ENCODE results near the gene PRKAB1. TPM values are rescaled to one million over a fixed set of nuclear protein-coding genes. Genes with fewer than 3 reads are reported as not detected.
"Not testable (repeated sequence)": the region's sequence is repeated elsewhere in the genome, so short reads cannot be mapped to it uniquely, and the experiment has no call there.

The PRKAB1 gene
- polyA plus RNA-seq, 12 donors, result 22.6 to 53.4 (median 25.5) TPM; not detected in 1

DNA sequence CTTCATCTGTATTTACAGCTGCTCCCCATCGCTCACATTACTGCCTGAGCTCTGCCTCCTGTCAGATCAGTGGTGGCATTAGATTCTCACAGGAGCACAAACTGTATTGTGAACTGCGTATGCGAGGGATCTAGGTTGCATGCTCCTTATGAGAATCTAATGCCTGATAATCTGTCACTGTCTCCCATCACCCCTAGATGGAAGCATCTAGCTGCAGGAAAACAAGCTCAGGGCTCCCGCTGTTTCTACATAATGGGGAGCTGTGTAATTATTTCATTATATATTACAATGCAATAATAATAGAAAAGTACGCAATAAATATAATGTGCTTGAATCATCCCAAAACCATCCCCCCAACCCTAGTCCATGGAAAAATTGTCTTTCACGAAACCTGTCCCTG is 9.8 kb upstream of the PRKAB1 start:
- not testable (repeated sequence) for DNase-seq

GRCh38 chr12:119659289-119659897 is 8.5 kb upstream of the PRKAB1 start:
- no peak for DNase-seq

DNA sequence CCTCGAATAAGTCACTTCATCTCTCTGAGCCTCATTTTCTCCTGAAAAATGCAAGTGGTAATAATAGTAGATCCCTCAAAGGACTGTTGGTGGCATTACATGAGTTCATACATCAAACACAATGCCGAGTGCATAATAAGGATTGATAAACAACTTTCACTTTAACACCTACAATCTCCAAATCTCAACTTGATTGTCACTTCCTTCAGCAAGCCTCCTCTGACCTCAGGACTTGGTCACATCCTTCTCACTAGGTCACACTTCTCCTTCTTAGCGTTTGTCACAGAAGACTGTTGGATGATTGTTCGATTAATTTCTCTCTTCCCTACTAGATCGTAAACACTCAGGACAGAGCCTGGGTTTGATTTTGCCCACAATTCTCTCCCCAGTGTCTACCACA is 7.9 kb upstream of the PRKAB1 start:
- DNase-seq, result no peak

DNA sequence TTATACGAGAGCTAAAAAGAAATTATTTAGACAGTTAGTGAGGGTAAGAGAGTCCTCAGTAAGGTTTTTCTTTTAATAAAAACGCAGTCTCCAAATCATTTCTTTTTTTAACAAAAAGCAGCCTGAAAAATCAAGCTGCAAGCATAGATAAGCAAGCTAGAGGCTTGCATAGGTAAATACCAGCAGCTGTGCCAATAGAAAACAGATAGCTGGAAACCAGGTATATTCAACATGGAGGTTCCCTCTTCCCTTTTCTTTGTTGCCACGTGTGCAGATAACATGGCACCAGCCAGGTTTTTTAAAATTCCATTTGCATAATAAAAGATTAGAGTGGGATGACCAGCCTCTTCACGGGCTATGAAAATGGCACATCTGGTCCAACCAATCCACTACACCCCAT is 6.1 kb upstream of the PRKAB1 start:
- DNase-seq, result no peak

DNA sequence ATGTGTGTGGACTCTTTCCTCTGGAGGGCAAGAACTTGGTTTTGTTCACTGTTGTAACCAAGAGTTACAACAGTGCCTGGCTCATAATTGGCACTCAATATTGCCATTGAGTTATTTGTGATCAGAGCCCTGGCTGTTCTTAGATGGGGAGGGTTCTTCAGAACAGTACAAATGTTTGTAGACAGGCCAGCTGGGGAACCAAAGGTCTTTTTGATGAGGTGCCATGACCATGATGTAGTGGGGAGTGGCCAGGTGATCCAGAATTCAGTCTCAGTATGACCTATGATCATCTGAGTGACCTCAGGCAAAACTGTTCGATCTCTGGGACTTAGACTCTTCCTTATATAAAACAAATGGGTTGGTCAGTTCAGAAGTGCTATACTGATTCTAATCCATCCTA is 3.3 kb upstream of the PRKAB1 start:
- DNase-seq, result no peak

DNA sequence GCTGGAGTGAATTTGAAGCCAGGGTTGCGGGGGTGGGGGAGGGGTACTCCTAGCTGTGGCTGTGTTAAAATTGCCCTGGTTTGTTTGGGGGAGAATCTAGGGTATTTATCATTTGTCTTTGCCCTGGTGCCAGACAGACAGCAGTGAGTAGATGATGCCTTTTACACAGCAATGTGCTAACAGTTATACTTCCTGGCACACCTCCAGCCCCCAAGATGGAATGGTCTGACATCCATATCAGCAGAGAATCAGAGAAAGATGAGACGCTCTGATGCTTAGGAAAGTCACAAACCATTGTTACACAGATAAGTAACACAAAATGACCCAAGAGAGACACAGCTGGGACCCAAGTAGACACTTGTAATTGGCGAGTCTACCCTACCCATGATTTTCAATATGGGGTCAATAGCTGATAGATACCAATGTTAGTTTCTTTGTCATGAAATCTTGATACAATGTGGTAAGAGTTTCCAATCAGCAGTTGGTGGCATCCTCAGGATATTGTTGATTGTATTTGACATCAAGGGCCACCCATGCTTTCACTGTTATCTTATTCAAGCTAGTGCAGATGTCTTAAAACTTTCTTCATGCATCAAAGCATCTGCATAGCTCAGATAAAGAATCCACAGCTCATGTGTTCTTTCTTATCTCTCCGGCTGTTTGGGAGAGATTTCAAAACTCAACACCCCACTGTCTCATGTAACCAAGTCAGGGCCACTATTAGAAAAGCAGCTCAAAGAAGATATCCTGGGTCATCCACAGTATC is 2.6 kb upstream of the PRKAB1 start:
- no peak for DNase-seq

DNA sequence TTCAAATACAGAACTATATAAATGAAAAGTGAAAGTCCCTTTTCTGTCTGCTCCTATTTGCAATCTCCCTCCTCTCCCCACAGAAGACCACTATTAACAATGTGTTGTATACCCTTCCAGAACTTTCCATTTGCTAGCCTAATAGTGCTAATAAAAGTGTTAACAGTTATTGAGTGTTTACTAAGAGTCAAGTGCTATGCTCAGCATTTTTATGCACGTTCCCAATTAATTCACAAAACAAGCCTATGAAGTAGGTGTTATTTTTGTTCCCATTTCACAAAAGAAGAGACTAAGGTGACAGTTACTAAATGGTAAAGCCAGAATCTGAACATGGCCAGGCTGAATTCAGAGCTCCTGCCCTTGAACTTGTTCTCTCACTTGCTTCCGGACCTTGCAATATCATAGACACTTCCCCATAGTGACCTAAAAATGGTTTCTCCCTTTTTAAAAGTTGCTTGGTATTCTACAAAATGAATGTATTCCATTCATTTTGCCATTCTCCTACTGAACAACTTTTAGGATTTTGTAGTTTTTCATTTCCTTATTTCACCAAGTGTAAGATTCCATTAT is 1.6 kb upstream of the PRKAB1 start:
- no peak for DNase-seq

DNA sequence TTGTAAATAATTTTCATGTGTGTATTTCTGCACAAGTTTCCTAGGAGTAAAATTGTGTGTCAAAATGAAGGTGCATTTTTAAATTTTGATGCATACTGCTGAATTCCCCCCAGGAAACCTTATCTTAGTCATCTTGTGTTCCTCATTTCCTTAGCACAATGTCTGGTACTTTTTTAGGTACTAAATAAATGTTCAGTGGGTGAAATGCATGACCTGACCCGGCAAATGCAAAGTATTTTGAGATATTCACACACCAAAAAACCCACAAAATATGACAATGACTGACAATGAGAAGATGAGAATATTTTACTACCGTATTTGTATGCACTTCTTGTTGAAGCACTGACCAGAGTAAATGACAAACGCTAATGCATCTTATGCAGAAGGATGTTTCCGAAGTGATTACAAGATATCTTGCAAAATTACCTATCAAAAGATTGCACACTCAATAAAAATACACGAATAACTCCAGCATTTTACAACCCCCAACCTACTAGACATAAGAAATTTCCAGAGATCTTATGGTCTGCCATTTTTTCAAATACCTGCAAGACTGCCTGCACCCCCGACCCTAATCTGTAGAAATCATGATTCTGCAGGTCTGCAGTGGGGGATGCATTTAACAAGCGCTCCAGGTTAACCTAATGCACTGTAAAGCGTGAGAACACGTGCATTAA is 895 bp upstream of the PRKAB1 start:
- no peak for DNase-seq

- DNase-seq, result no peak
Measured at GRCh38 chr12:119668324-119668841, 450 bp downstream of the PRKAB1 start.

DNA sequence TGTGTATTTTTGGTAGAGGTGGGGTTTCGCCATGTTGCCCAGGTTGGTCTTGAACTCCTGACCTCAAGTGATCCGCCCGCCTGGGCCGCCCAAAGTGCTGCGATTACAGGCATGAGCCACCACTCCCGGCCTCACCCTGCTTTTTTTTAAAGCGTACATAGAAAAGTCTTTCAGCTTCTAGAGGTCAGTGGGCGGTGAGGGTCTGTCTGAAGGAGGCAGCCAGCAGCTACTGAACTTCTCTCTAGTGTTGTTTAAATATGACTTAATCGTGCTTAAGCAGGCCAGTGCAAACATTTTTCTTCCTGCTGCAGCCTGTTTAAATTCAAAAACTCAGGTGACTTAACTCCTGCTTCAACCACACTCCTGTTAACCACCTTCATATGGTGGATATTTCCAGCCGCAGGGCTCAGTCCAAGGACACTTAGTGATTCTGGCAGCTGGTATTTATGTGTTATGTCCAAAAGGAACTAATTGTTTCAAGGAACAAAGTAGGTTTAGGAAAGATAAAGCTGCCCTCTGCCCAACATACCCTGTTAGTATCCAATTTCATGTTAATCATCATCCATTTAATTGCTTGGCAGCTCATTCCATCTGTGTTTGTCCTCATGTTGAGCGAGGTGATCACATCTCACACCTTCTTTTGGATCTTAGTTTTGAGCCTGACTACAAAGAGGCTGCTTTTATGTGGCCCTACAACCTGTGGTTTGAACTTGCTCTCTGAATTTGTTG is 2.0 kb downstream of the PRKAB1 start:
- no peak for DNase-seq

DNA sequence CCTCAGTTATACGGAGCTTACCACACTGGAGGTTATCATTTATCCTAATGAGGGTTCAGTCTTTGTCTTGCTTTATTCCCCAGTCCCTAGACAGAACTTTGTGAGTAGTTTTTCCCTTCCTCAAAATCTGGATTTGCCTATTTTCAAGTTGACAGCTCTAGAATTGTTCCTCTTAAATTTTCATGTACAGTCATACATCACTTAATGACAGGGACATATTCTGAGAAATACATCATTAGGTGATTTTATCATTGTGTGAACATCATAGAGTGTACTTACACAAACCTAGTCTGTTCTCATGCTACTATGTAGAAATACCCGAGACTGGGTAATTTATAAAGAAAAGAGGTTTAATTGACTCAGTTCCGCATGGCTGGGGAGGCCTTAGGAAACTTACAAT is 3.1 kb downstream of the PRKAB1 start:
- no peak for DNase-seq

GRCh38 chr12:119672194-119672593 is 4.3 kb downstream of the PRKAB1 start:
- no peak for DNase-seq

GRCh38 chr12:119673634-119674033 is 5.7 kb downstream of the PRKAB1 start:
- DNase-seq, result no peak

GRCh38 chr12:119674560-119674959 is 6.6 kb downstream of the PRKAB1 start:
- no peak for DNase-seq

- no peak for DNase-seq
Measured at GRCh38 chr12:119676022-119676421, 8.1 kb downstream of the PRKAB1 start.

DNA sequence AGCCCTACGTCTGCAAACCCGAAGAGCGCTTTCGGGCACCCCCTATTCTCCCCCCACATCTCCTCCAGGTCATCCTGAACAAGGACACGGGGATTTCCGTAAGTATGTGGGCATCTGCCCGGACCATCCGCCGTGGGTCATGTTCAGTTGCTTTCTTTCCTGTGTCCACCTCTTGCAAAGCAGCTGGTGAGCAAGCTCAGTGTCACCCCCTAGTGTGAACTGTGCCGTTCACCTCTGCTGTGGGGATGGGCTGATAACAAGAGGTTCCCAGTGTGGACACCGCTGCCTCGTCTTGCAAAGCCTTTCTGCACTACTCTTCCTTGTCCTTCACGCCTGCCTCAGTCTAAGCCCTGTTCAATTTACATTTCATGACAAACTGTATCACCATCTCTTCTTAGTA is 8.6 kb downstream of the PRKAB1 start:
- no peak for DNase-seq

DNA sequence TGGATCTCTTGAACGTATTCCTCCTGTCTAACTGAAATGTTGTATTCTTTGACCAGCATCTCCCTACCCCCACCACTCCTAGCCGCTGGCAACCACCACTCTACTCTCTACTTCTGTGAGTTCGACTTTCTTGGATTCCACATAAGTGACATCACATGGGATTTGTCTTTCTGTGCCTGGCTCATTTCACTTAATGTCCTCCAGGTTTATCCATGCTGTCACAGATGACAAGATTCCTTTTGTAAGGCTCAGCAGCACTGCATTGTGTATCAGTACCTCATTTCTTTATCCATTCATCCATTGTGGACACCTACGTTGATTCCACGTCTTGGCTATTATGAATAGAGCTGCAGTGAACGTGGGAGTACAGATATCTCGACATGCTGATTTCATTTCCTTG is 10.5 kb downstream of the PRKAB1 start:
- DNase-seq, result no peak

- DNase-seq, result no peak
Measured at GRCh38 chr12:119679081-119679480, 11.1 kb downstream of the PRKAB1 start.

GRCh38 chr12:119679490-119679889 is 11.6 kb downstream of the PRKAB1 start:
- DNase-seq, result no peak

- DNase-seq, result no peak
Measured at GRCh38 chr12:119681111-119681510, 13.2 kb downstream of the PRKAB1 start.

DNA sequence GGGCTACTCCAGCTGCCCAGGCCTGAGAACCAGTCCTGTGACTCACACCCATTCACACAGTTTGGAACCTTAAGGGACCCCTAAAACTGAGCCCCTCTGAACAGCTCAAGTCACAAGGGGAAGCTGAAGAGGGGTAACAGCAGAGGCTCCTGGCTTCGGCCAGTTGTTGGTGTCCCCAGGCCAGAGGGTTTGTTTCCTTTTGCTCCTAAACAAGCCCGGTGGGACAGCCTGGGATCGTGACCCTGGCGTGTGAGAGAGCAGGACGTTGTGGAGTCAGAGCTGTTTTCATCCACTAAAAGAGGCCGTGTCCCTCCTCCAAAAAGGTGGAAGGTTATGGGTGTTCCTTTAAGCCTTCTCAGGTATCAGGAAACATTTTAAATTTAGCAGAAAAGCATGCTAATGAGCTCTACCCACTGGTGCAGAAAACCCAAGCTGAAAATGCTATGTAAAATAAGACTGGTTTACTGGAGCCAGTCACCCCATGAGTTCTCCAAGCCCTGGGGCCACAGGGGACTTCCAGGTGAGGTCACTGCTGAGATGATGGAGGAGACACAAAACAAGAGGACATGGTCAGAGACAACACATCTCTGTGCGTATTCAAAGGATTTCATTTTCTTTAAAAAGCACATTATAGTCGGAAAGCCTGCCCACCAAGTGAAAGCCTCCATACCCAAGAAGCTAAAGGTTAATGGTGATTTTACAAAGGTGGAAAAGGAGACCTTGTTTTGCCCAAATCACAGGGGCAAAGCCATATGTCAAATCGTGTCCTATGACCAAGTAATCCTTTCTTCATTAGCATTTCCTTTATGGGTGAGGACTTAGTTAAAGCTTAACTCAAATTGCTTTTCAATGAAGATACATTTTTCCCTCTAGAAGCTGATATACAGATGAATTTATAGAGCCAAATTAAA is 14.1 kb downstream of the PRKAB1 start:
- DNase-seq, result no peak
